MCF 10A (cell line): ENCODE data around the gene EIF3A. TPM values are rescaled to one million over a fixed set of nuclear protein-coding genes. Genes with fewer than 3 reads are reported as not detected.

Experiments
- BruUV-seq: library from RNA; stranded (reverse); fragments of 400-500 nt; replicated peaks from 2 replicates; lab custom pipeline; 2021; lab: Mats Ljungman, UMichigan
- CTCF ChIA-PET: fragments of 300-600 bp; sonication (Branson Sonifier 250); formaldehyde crosslinking; extraction: SDS; loops from one replicate; lab custom pipeline; 2021; ENCODE audit warnings: antibody characterized with exemption, inconsistent platforms; lab: Yijun Ruan, JAX
- POLR2A ChIA-PET: fragments of 300-600, 350-650 bp; sonication (Branson Sonifier 250); formaldehyde crosslinking; extraction: SDS; loops from one replicate; lab custom pipeline; 2020; ENCODE audit warnings: antibody characterized with exemption, inconsistent platforms; lab: Yijun Ruan, JAX
- DNase-seq: peaks from one replicate; pipeline ENCODE4 v3.0.0-alpha.2; 2018; ENCODE audit not compliant: unreplicated experiment
- H3K27ac Mint-ChIP-seq: one replicate; pipeline ENCODE4 v1.8.0; 2022; ENCODE audit warnings: mild to moderate bottlenecking, low read depth, mixed read lengths; ENCODE audit not compliant: unreplicated experiment
- H3K27me3 Mint-ChIP-seq: one replicate; pipeline ENCODE4 v1.8.0; 2022; ENCODE audit warnings: mixed read lengths; ENCODE audit not compliant: insufficient read depth, unreplicated experiment
- H3K36me3 Mint-ChIP-seq: one replicate; pipeline ENCODE4 v1.8.0; 2022; ENCODE audit warnings: mild to moderate bottlenecking, moderate library complexity, mixed read lengths; ENCODE audit not compliant: insufficient read depth, unreplicated experiment
- H3K4me1 Mint-ChIP-seq: one replicate; pipeline ENCODE4 v1.8.0; 2022; ENCODE audit warnings: mixed read lengths; ENCODE audit not compliant: insufficient read depth, unreplicated experiment
- H3K4me3 Mint-ChIP-seq: one replicate; pipeline ENCODE4 v1.8.0; 2022; ENCODE audit warnings: mild to moderate bottlenecking, moderate library complexity, mixed read lengths; ENCODE audit not compliant: unreplicated experiment
- H3K9me3 Mint-ChIP-seq: one replicate; pipeline ENCODE4 v1.8.0; 2022; ENCODE audit warnings: mixed read lengths; ENCODE audit not compliant: unreplicated experiment
- CTCF ChIP-seq: fragments of 200-600 bp; IDR thresholded peaks from one replicate; pipeline ENCODE4 v1.8.0; 2022; ENCODE audit warnings: antibody characterized with exemption, mild to moderate bottlenecking; ENCODE audit not compliant: unreplicated experiment
- intact Hi-C: fragments of 100-400 bp; cut with micrococcal nuclease; formaldehyde crosslinking; loops from 2 replicates; pipeline ENCODE4 v1.14.1; 2022
- total RNA-seq: library from RNA; stranded (reverse); gene quantifications from 2 replicates; pipeline ENCODE4 v1.2.3, GENCODE V29; 2022

EIF3A gene
- total RNA-seq, 1 experiment from 2014 or later = 226 TPM

- BruUV-seq = TSS peak; percentile 97
- TF ChIP-seq CTCF = no peak
- intact Hi-C loops = no loop called here
- ChIA-PET CTCF (no interaction called here), POLR2A (no interaction called here)
- Mint-ChIP-seq H3K4me1 (no peaks in the 10 kb centered on the region), H3K27ac (no peak overlapping the region), H3K36me3 (peaks cover 100% of the 10 kb centered on the region), H3K4me3 (no peak overlapping the region), H3K9me3 (no peaks in the 10 kb centered on the region), H3K27me3 (no peaks in the 10 kb centered on the region)
- DNase-seq = no peak
Observed at GRCh38 chr10:119042169-119042568, 38.4 kb downstream of the EIF3A start.

- Mint-ChIP-seq H3K9me3 (no peaks in the 10 kb centered on the region), H3K36me3 (peaks cover 100% of the 10 kb centered on the region), H3K4me1 (no peaks in the 10 kb centered on the region), H3K4me3 (no peak overlapping the region), H3K27me3 (no peaks in the 10 kb centered on the region), H3K27ac (no peak overlapping the region)
- TF ChIP-seq CTCF = no peak
- POLR2A ChIA-PET = interaction anchor here (1.0 kb wide), 1 partner anchor 9 kb away, joined by 4 read pairs; no protein-coding TSS in a partner anchor
- intact Hi-C loops = no loop called here
- CTCF ChIA-PET = interaction anchor here (1.1 kb wide), 1 partner anchor 473 kb away, joined by 3 read pairs; no protein-coding TSS in a partner anchor
- no TSS peak for BruUV-seq
- no peak for DNase-seq
Observed at GRCh38 chr10:119041326-119041725, 39.3 kb downstream of the EIF3A start.

GRCh38 chr10:119039161-119039560, 41.5 kb downstream of the EIF3A start:
- no peaks in the 10 kb centered on the region for H3K27me3 Mint-ChIP-seq
- H3K36me3 Mint-ChIP-seq = peaks cover 100% of the 10 kb centered on the region
- peak overlapping the region; percentile 1 for H3K27ac Mint-ChIP-seq
- no peak overlapping the region for H3K4me3 Mint-ChIP-seq
- TF ChIP-seq CTCF = no peak
- peaks cover 5% of the 10 kb centered on the region for H3K4me1 Mint-ChIP-seq
- no TSS peak for BruUV-seq
- POLR2A ChIA-PET = interaction anchor here (2.1 kb wide), 1 partner anchor 9 kb away, joined by 6 read pairs; no protein-coding TSS in a partner anchor
- DNase-seq = no peak
- CTCF ChIA-PET = interaction anchor here (0.9 kb wide), 1 partner anchor 8 kb away, joined by 3 read pairs; no protein-coding TSS in a partner anchor
- intact Hi-C loops = no loop called here
- H3K9me3 Mint-ChIP-seq = no peaks in the 10 kb centered on the region

- peak overlapping the region; percentile 70 for H3K4me3 Mint-ChIP-seq
- peaks cover 25% of the 10 kb centered on the region for H3K4me1 Mint-ChIP-seq
- intact Hi-C loops = loop anchor here (2.0 to 5.0 kb wide), 4 partner anchors 25 to 464 kb away; no protein-coding TSS in a partner anchor
- H3K9me3 Mint-ChIP-seq = no peaks in the 10 kb centered on the region
- BruUV-seq = no TSS peak
- CTCF ChIA-PET = interaction anchor here (0.6 to 1.7 kb wide), 9 partner anchors 8 to 466 kb away, joined by 3 to 5 read pairs (median 3); no protein-coding TSS in a partner anchor
- H3K27me3 Mint-ChIP-seq = no peaks in the 10 kb centered on the region
- no peak for DNase-seq
- TF ChIP-seq CTCF = no peak
- POLR2A ChIA-PET = interaction anchor here (0.8 to 4.7 kb wide), 20 partner anchors 8 to 463 kb away, joined by 3 to 33 read pairs (median 4); partner anchors contain the start of genes CACUL1 and EIF3A
- peaks cover 51% of the 10 kb centered on the region for H3K36me3 Mint-ChIP-seq
- no peak overlapping the region for H3K27ac Mint-ChIP-seq
Observed at GRCh38 chr10:119031496-119032059, 49.0 kb downstream of the EIF3A start.
